Measurements from ENCODE around the gene DRC7.

GRCh38 chr16:57743886-57744641 lies 49.5 kb downstream of the DRC7 start:
- TF ChIP-seq CTCF (conservative IDR thresholded peaks at IDR 0.05) (no peak), EZH2 (IDR thresholded peaks at IDR 0.05; ENCODE audit: low read depth) (no peak)
